ENCODE measurements around the gene AUH. TPM values are rescaled to one million over a fixed set of nuclear protein-coding genes. Genes with fewer than 3 reads are reported as not detected.

AUH gene
- total RNA-seq, 2 donors from 2014 or later = 22.1 to 22.7 TPM

Other genes starting within 250 kb of the AUH start
- 10 to 100 TPM; 17.4 to 45.5 TPM for gene NFIL3, start 61.9 kb upstream of the AUH start, total RNA-seq

Data from left cardiac atrium (tissue), 2 donors.